ENCODE measurements around the gene LMO7.
"Not testable (repeated sequence)": the region's sequence is repeated elsewhere in the genome, so short reads cannot be mapped to it uniquely, and the experiment has no call there.

Gene LMO7

GRCh38 chr13:75749407-75749806, 113.3 kb downstream of the LMO7 start:
- DNase-seq: no peak

GRCh38 chr13:75751350-75751749, 115.2 kb downstream of the LMO7 start:
- no peak for DNase-seq

- no peak for DNase-seq
Observed at GRCh38 chr13:75752826-75753225, 116.7 kb downstream of the LMO7 start.

- no peak for DNase-seq
Observed at GRCh38 chr13:75754936-75755335, 118.8 kb downstream of the LMO7 start.

- no peak for DNase-seq
Observed at GRCh38 chr13:75757336-75757735, 121.2 kb downstream of the LMO7 start.

- DNase-seq: no peak
Observed at GRCh38 chr13:75759531-75759930, 123.4 kb downstream of the LMO7 start.

- peak; percentile 74 for DNase-seq
Observed at GRCh38 chr13:75760131-75761021, 124.2 kb downstream of the LMO7 start.

- no peak for DNase-seq
Observed at GRCh38 chr13:75761369-75761768, 125.2 kb downstream of the LMO7 start.

- no peak for DNase-seq
Observed at GRCh38 chr13:75762076-75762937, 126.2 kb downstream of the LMO7 start.

GRCh38 chr13:75762955-75763354, 126.8 kb downstream of the LMO7 start:
- DNase-seq: no peak

GRCh38 chr13:75763512-75763911, 127.4 kb downstream of the LMO7 start:
- DNase-seq: no peak

- no peak for DNase-seq
Observed at GRCh38 chr13:75764251-75764925, 128.3 kb downstream of the LMO7 start.

- DNase-seq: no peak
Observed at GRCh38 chr13:75764926-75765310, 128.8 kb downstream of the LMO7 start.

GRCh38 chr13:75766636-75767035, 130.5 kb downstream of the LMO7 start:
- no peak for DNase-seq

- DNase-seq: no peak
Observed at GRCh38 chr13:75769141-75769905, 133.2 kb downstream of the LMO7 start.

- no peak for DNase-seq
Observed at GRCh38 chr13:75770164-75770563, 134.0 kb downstream of the LMO7 start.

- no peak for DNase-seq
Observed at GRCh38 chr13:75770592-75771011, 134.5 kb downstream of the LMO7 start.

- DNase-seq: no peak
Observed at GRCh38 chr13:75771226-75771625, 135.1 kb downstream of the LMO7 start.

GRCh38 chr13:75771818-75772217, 135.7 kb downstream of the LMO7 start:
- DNase-seq: no peak

GRCh38 chr13:75774176-75774575, 138.0 kb downstream of the LMO7 start:
- DNase-seq: no peak

GRCh38 chr13:75776550-75776949, 140.4 kb downstream of the LMO7 start:
- no peak for DNase-seq

- no peak for DNase-seq
Observed at GRCh38 chr13:75779393-75779792, 143.3 kb downstream of the LMO7 start.

- DNase-seq: not testable (repeated sequence)
Observed at GRCh38 chr13:75780103-75780502, 144.0 kb downstream of the LMO7 start.
